T follicular helper cell (primary cell): ENCODE results near the gene PGBD1.

Source experiments
- DNase-seq: peaks from one replicate; pipeline ENCODE4 v3.0.0-alpha.2; 2020; ENCODE audit warnings: low read depth
- total RNA-seq, 2 experiments: gene quantifications; one replicate each; lab custom pipeline; 2026; lab: John Stamatoyannopoulos, UW

Gene PGBD1, protein sequence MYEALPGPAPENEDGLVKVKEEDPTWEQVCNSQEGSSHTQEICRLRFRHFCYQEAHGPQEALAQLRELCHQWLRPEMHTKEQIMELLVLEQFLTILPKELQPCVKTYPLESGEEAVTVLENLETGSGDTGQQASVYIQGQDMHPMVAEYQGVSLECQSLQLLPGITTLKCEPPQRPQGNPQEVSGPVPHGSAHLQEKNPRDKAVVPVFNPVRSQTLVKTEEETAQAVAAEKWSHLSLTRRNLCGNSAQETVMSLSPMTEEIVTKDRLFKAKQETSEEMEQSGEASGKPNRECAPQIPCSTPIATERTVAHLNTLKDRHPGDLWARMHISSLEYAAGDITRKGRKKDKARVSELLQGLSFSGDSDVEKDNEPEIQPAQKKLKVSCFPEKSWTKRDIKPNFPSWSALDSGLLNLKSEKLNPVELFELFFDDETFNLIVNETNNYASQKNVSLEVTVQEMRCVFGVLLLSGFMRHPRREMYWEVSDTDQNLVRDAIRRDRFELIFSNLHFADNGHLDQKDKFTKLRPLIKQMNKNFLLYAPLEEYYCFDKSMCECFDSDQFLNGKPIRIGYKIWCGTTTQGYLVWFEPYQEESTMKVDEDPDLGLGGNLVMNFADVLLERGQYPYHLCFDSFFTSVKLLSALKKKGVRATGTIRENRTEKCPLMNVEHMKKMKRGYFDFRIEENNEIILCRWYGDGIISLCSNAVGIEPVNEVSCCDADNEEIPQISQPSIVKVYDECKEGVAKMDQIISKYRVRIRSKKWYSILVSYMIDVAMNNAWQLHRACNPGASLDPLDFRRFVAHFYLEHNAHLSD
- 3.1 to 5.0 reads per million in 2 experiments for total RNA-seq

DNA sequence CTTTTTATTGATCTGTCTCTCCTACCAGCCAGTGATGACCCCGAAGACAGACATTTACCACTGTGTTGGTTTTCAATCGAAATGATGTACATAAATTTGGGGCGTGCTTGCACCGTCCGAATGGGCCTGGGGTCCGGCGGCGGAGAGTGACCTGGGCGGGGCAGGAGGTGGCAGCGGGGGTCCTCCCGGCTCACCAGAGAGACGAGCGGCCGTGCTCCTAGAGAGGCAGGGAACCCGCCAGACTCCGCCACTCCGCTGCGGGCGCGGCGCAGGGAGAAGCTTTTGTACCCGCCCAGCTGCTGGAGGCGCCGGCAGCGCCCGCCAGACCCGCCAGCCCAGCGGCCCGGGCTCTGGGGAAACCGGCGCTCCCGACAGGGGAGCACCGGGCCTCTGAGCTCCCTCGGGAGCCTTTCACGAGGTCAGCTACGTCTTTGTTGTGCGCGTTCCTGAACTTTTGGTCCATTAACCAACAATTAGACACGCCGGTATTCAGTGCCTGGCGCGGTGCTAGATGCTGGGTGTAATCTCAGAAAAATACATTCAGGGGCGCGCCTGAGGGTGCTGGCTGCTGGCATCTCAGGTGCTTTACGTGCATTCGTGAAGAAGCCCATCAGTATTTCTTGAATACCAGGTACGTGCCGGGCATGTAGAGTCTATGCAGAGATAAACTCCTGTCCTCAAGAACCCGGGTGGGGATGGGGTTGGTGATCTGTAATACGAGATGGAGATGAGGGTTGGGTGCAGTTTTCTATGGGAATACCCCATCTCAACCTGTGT lies at the start of gene PGBD1:
Gene PGBD1, plus strand, starts transcription at position 285 of the 777 bp plus-strand sequence. CDS start 2,242 bp downstream, outside the sequence.
- peak; percentile 10 for DNase-seq

DNA sequence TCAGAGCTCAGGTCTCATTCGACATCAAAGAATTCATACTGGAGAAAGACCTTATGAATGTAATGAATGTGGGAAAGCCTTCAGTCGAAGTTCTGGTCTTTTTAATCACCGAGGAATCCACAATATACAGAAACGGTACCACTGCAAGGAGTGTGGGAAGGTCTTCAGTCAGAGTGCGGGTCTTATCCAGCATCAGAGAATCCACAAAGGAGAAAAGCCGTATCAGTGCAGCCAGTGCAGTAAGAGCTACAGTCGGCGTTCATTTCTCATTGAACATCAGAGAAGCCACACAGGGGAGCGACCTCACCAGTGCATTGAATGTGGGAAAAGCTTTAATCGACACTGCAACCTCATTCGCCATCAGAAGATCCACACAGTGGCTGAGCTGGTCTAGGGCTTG lies 48.6 kb upstream of the PGBD1 start:
- no peak for DNase-seq

DNA sequence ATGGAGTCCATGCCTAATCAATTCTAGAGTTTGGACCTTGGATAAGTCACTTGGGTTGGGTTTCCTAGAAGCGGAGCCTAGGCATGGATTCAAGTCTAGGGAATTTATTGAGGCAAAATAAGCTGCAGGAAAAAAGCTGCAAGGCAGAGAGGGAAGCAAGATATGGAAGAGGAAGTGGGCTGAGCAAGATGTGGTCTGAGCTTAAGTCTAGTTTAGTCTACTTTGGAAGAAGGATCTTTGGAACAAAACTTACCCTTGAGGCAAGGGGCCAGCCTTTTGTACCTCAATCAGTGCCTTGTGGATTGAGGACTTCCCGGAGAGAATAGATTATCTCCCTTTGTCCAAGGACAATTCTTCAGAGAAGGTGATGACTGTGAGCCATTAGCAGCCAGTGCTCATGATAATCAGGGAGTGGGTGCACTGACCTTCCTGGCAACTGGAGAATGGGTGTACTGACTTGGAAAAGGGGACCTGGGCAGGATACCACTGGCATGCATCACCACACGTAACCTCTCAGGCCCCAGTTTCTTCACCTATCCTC lies 45.4 kb upstream of the PGBD1 start:
- DNase-seq, result no peak

DNA sequence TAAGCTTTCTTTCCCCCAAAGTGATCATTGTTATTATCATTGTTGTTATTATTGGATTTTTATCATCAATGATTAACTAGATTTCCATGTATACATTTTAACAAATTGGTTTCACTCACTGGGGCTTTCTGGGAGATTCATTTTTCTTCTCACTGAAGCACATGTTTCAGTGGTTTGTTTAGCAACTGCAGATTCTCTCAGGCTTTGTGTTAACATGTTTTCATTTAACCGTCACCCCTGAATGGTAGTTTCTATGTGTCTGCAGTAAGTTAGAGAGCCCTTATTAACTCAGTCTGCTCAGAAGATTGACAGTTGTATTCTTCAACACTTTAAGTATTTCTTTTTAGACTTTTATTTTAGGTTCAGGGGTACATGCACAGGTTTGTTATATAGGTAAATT lies 41.7 kb upstream of the PGBD1 start:
- no peak for DNase-seq

DNA sequence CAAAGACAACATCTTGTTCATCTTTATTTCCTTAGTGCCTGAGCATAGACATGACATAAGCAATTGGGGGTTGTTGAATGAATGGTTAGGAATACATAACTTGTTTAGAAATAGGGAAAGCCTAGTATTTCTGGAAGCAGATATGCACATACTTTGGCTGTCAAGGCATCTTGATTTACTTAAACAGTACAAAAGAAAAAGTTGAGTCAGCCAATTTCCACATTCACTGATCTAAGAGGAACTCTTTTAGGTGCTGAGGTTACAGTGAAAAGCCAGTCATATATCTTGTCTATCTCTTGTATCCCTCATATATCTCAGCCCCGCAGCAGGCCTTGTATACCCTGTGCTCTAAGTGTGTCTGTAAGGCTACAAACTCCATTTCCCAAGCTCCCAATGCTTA lies 40.9 kb upstream of the PGBD1 start:
- DNase-seq, result no peak

DNA sequence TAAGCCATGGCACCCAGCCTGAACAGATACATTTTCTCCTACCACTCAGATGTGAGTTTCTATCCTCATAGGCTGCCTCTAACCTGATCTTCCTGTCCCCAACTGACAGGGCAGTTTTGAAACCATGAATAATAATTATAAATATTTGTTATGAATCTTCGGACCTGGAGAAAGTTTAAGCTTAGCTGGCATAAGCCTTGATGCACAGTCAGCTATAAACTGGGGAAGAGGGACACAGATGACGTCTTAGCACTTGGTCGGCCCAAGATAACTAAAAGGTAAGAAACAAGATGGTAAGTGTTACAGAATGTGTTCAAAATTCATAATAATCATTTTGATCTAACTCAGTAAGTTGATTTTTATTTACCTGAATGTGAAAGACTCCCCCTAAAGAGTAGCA lies 37.4 kb upstream of the PGBD1 start:
- no peak for DNase-seq

DNA sequence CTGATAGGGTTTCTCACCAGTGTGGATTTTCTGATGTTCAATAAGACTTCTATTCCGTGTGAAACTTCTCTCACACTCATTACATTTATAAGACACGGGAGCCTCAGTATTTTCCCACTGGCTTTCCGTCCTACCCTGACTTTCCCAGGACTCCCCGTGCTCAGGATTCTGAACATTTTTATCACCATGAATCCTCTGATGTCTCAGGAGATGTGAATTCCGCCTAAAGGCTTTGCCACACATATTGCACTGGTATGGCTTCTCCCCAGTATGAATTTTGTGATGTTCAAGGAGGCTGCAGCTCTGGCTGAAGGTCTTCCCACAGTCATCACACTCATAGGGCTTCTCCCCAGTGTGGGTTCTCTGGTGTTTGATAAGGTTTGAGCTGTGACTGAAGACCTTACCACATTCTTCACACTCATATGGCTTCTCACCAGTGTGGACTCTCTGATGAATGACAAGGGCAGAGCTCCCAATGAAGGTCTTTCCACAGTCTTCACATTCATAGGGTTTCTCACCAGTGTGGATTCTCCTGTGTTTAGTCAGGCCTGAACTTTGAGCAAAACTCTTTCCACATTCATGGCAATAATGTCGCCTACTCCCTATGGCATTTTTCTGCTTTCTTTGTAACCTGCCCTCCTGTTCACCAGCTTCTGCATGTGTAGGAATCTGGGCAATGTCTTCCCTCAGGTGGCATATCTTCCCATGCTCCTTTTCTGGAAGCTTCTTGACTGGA lies 36.0 kb upstream of the PGBD1 start:
- DNase-seq, result no peak

DNA sequence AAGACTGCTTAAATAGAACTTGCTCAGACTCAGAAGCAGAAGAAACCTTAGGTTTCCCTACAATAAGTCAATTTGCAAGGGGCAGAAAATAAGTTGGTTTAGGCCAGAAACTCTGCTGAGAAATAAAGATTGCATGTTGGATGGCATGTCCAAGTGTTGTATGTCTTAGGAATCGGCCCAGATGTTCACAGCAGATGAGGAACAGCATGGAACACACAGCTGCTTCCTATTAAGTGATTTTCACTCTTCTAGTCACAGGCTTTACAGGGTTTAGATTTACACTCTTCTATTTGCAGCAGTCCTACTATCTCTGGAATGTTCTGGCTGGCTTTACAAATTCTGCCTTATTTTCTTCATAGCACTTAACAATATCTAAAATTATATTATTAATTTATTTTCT lies 32.5 kb upstream of the PGBD1 start:
- DNase-seq, result no peak

DNA sequence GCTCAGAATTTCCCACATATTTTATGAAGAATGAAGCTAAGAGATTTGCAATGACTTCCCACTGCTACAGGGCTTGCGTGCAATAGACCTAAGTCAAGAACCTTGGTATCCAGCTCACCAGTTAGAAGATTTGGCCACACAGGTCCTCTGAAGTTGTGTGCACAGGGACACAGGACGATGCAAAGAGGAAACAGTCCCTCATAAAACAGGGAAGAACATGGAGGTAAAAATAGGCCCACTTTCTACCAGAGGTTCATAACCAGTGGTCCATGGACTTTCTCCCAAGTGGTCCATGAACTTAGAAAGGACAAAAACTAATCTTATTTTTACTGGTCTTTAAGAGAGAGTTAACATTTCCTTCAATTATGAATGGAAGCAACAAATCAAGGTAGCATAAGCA lies 30.6 kb upstream of the PGBD1 start:
- DNase-seq, result no peak

DNA sequence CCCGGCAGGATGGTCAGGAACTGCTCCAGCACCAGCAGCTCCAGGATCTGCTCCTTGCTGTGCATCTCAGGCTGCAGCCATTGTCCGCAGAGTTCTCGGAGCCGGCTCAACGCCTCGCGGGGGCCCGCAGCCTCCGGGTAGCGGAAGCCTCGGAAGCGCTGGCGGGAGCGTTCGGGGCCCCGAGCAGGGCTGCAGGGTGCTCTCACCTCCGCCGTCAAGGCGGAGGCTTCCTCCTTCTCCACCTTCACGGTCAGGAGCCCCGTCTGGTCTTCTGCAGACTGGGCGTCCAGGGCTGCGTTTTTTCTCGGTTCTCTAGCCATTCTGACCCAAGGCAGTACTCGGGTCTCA lies 29.7 kb upstream of the PGBD1 start:
- DNase-seq, result peak; percentile 10

DNA sequence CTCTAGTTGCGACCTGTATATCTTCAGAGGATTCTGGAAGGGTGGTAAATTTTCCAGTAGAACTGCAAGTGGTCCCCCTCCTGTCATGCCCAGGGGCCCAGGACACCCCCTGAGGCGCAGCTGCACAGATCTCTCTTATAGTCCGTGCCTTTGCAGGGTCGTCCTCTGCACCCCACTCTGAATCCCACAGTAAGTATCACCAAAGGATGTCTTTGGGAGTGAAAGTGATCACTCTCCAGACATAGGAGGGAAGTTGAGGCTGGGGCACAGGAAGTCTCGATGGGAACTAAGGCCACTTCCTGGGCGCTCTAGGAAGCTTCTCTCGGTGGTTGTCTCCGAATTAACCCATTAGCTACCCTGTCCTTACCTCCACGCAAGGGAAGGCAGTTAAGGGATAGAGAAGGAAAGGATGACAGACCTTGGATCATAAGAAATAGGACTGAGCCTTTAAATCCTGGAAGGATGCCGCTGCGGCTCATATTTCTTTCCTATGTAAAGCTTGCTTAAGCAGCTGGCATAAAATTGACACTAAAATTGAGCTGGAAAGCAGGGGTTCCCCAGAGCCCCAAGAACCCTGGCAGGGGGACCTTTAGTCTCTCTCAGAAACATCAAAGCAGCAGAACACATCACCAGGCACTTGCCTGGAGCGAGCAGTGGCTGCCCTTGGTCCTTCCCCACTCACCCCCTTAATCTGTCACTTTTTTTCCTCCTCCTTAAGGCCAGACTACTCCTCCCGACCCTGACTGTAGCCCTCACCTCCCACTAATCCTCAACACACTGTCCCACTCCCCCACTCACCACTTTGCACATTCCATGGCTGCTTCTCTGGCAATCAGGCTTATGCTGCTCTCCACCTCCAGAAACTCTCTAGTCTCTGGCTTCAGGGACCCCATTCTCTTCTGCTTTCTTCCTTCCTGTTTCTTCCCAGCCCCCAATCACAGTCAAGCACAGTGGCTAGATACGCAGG lies 29.1 kb upstream of the PGBD1 start, which contains the start of gene ZKSCAN4:
Gene ZKSCAN4, minus strand, starts transcription at position 261 of the 967 bp plus-strand sequence. CDS start 289 bp downstream, outside the sequence.
- DNase-seq, result peak; percentile 72

DNA sequence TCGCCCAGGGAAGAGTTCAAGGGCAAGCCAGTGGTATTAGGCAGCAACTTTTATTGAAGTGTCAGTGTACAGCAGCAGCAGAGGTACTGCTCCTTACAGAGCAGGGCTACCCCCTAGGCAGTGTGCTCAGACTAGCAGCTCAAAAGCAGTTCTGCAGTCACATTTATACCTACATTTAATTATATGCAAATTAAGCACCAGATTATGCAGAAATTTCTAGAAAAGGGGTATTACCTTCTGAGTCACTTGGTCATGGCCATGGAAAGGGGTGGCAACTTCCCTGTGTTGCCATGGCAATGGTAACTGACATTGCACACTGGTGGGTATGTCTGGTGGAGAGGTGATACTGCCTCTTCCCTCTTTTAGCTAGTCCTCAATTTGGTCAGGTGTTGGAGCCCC lies 27.3 kb upstream of the PGBD1 start:
- no peak for DNase-seq

DNA sequence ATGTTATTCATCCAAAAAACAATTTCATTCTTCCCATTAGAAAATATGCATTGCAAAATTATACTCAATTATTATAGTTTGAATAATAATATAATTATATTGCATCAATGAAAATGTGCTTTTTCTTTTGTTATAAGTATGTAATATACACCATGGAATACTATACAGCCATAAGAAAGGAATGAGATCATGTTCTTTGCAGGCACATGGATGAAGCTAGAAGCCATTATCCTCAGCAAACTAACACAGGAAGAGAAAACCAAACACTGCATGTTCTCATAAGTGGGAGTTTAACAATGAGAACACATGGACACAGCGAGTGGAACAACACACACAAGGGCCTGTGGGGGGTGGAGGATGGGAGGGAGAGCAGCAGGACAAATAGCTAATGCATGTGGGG lies 24.3 kb upstream of the PGBD1 start:
- no peak for DNase-seq

DNA sequence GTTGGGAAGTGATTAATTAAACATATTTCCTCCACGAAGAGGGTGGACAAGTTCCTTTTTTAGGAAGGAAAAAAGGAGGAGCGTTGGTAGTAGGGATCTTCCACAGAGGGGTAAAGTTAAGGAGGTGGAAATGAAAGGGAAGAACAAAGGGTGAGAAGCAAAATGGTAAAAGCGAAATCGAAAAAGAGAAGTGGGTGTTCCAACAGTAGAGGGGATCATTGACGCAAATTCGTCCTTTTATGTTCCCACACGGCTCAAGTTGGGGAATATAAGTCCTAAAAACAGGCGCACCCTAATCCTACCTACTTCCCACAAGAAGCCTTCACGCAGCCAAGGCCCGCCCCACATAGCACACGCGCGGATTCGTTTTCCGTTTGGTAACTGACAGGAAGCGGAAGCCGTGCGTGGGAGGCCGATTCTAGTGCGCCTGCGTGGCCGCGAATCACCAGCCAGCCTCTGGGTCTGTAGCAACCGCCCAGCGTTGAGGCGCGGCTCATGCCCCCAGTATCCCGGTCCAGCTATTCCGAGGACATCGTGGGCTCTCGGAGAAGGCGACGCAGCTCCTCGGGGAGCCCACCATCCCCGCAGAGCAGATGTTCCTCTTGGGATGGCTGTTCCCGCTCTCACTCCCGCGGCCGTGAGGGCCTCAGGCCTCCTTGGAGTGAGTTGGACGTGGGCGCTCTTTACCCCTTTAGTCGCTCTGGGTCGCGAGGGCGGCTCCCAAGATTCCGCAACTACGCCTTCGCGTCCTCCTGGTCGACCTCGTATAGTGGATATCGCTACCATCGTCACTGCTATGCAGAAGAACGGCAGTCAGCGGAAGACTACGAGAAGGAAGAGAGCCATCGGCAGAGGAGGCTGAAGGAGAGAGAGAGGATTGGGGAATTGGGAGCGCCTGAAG lies 22.2 kb upstream of the PGBD1 start, which contains the start of gene NKAPL:
Gene NKAPL, plus strand, starts transcription at position 421 of the 901 bp plus-strand sequence. Its CDS starts 75 bp downstream, at position 496.
- no peak for DNase-seq

DNA sequence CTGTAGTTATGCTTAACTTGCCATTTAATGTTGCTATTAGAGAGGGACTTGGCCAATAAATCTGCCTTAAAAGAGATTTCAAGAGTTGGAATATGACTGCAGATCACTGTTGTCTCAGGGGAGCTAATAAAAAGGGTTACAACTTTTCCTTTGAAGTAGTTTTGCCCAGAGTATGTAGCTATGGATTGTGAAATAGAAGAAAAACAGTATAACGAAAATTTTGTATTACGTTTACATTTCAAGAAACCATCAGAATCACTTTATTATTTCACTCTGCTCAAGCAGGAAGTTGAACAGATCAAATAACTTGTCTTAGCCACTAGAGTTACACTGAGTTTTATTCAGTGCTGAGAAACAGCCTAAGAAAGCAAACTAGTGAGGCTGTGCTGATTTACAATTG lies 17.4 kb upstream of the PGBD1 start:
- DNase-seq, result no peak

DNA sequence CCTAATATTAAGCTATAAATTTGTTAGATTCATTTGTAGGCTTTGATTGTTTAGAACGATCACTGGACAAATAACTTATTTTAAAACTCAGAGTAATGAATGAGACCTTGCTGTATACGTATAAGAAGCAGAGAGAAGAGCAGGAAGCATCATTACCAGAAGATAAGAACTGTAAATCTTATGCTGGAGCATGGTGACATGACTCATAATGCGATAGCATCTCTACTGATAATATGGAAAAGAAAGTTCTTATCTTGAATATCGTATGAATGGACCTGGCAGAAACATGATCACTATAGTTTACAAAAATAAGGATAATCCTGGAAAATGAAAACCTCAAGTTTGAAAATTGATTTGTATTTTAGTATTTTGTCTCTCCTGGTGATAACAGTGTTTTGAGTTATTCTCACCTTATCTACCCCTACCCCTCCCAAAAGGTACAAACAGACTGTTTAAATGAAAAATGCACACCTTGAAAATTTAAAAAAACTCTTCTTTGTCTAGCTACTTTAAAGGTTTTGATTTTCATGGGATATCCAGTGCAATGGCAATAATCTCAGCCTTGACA lies 16.5 kb upstream of the PGBD1 start:
- no peak for DNase-seq

DNA sequence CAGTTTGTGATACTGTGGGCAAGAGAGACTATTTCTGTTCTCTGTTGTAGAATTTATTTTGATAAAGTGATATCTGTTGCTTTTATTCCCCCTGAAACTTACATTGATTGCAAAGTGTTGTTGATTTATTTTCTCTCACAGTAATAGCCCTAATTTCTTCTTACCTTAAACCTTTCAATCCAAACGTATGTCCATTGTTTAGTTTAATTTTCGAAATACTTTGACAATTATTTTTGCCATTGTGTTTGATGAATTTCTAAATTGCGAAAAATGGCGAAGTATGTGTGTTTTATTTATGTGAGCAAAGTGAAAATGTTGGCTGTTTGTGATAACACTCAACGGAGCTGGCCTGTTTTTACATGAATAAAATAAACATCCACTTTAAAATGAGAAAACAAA lies 14.8 kb upstream of the PGBD1 start:
- DNase-seq, result no peak

DNA sequence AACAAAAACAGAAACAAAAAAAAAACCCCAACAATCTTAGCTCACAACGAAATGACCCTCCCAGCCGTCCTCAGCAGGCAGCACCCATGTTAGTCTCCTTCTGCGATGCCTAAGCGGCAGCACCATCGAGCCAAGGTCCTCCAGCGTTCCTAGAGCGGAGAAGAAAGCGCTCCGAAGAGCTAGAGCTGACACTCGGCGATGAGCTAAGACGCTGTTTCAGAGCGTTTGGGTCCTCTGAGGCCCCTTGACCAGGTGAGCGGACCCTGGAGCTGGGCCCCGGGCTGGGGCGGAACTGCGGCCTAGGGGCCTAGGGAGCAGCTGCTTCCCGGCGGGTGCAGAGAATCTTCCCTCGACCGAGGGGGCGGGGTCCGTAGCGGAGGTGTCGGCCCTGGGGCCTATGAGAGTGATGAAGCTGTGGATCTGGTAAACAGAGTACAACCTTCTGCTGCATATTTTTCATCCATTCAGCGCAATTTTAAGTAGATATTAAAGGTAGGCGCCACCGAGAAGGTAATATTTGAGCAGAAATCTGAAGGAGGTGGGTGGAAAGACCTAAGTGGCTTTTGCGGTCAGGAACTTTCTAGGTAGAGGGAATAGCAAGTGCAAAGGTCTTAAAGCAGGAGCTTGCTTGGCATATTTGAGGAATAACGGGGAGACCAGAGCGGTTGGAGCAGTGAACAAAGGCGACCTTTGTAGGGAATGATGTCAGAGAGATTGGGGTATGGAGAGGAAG lies 14.2 kb upstream of the PGBD1 start, which contains the start of gene ZSCAN26:
Gene ZSCAN26, plus strand, starts transcription at position 182 of the 733 bp plus-strand sequence. CDS start 4,777 bp downstream, outside the sequence.
- DNase-seq, result peak; percentile 71
